ENCODE measurements around the gene TMEM109.

- TF ChIP-seq CTCF (IDR thresholded peaks at IDR 0.05; ENCODE audit: poor library complexity, severe bottlenecking) (no peak), EZH2 (IDR thresholded peaks at IDR 0.05; ENCODE audit: borderline replicate concordance, insufficient read depth, low read length, poor library complexity, severe bottlenecking) (no peak), EP300 (conservative IDR thresholded peaks at IDR 0.05; ENCODE audit: poor library complexity, severe bottlenecking) (no peak), RAD21 (conservative IDR thresholded peaks at IDR 0.05) (no peak)
Observed at GRCh38 chr11:60880643-60881282, 33.2 kb upstream of the TMEM109 start.

All from neural cell (in vitro differentiated cells).